HG03469 (cell line): ENCODE data around the gene RPGRIP1.
"Not testable (repeated sequence)": the region's sequence is repeated elsewhere in the genome, so short reads cannot be mapped to it uniquely, and the experiment has no call there.

Experiments
- ATAC-seq: cut with Tn5 transposase; IDR thresholded peaks from one replicate; pipeline ENCODE4 v1.9.1; 2021; ENCODE audit warnings: mild to moderate bottlenecking, moderate library complexity, moderate number of reproducible peaks; ENCODE audit not compliant: unreplicated experiment

RPGRIP1 gene

DNA sequence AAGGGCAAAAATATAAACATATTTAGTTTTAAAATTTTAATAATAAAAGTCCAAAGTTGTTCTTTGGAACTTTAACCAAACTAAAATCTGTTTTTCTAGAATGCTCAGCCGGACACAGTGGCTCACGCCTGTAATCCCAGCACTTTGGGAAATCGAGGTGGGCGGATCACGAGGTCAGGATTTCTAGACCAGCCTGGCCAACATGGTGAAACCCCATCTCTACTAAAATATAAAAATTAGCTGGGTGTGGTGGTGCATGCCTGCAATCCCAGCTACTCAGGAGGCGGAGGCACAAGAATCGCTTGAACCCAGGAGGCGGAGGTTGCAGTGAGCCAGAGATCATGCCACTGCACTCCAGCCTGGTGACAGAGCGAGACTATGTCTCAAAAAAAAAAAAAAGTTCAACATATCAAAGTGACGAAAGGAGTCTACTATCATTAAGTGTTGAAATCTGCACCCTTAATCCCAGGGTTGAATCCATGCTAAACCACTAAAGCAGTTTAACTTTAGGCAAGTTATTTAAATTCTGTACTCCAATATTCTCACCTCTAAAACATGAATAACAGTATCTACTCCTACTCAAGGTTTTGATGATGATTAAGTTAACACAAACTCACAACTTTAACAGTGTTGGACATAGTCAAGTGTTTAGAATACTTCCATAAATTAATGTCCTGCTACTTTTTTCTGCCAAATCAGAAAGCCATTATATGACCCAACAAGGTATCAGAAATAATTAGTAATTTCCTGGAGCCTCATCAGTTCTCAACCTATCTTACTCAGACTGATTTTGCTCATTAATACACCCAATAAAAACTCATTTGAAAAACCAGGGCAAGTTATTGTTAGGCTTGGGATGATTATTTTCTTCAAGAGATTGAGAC lies 21.6 kb upstream of the RPGRIP1 start:
- ATAC-seq: no peak

- ATAC-seq: no peak
Observed at GRCh38 chr14:21258889-21259787, 20.7 kb upstream of the RPGRIP1 start.

DNA sequence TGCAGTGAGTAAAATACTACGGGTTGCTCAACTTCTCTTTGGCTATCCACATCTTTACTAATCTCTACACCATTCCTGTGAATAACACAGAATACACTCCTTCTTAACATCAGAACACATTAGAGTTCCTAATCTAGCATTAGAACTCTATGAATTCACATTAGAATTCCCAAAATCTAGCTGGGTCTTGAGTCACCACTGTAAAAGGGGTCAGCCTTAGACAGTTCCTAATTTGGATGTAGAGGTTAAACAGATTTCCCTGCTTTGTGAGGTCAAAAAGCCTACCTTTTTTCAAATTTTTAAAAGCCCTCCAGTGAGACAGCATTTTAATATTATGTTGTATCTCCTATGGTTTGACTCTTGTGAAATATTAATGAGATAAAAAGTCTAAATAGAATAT lies 18.1 kb upstream of the RPGRIP1 start:
- ATAC-seq: no peak

GRCh38 chr14:21262410-21262809 lies 17.5 kb upstream of the RPGRIP1 start:
- no peak for ATAC-seq

DNA sequence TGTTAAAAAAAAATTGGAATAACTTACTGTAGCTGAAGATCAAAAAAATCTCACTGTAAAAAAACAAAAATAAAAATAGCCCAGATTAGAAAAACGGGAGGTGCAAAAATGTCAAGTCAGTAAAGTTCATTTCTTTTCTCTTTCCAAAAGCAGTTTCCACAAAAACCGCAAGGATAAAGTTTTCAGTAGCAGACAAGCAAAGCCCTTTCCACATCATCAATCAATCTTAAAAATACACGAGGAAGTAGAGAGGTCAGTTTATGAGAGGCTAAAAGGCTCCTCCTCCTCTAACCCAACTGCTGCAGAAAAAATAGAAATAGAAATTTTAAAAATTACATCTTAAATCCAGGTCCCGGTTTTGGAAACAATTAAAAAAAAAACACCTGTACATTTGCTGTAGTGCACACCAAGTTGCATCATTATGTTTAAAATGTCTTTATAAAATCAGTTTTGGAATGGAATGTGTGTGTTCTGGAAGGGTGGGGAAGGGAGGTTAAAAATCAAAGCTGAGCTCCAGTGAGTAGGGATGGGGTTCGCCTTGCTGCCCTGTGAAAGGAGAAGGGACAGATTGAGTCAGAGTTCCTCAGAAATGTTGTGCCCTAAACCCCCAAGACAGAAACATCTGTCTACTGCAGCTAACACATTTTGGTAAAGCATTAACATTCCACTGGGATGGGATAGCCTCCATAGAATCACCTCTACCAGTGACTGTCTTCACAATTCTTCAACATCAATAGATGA lies 16.4 kb upstream of the RPGRIP1 start:
- ATAC-seq: no peak

- peak; percentile 83 for ATAC-seq
Observed at GRCh38 chr14:21264025-21264801, 15.7 kb upstream of the RPGRIP1 start.

GRCh38 chr14:21267431-21267845 lies 12.4 kb upstream of the RPGRIP1 start:
- ATAC-seq: no peak

GRCh38 chr14:21267886-21268616 lies 11.8 kb upstream of the RPGRIP1 start:
- ATAC-seq: no peak

DNA sequence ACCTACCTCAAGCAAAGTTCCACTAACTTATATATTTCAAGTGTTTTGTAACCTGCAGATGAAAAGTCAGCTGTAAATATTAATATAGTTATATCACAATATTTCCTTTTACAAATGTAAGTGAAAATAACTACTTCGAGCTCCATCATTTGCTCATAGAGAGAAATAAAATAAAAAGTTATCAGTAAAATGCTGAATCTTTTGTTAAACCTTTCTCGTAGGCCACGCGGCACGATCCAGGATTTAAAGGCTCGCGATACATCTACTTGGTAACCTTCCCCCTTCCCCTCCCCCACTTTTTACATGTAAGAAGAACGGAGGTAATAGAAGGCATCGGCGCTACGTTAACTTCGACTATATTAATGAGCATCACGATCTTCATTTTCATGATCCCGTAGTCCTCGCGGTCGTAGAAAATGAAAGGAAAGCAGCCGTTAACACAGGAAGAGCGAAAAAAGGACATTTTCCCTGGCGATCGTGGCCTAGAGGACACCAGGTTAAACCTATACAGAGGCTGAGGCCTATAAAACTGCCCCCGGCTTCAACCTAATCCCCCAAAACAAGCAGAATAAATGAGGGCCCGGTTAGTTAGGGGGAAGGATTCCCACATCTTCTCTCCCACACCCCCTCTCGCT lies 11.1 kb upstream of the RPGRIP1 start:
- no peak for ATAC-seq

GRCh38 chr14:21269252-21270046 lies 10.4 kb upstream of the RPGRIP1 start, which contains the start of gene HNRNPC:
Gene HNRNPC (minus strand): TSS chr14:21269442. CDS start chr14:21234193, 35,249 bp downstream.
- peak; percentile 87 for ATAC-seq

DNA sequence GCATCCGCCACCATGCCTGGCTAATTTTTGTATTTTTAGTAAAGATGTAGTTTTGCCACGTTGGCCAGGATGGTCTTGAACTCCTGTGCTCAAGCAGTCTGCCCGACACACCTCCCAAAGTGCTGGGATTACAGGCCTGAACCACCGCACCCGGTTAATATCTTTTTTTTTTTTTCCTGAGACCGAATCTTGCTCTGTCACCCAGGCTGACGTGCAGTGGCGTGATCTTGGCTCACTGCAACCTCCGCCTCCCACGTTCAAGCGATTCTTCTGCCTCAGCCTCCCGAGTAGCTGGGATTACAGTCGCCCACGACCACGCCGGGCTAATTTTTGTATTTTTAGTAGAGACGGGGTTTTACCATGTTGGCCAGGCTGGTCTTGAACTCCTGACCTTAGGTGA lies 7.2 kb upstream of the RPGRIP1 start:
- ATAC-seq: not testable (repeated sequence)

- no peak for ATAC-seq
Observed at GRCh38 chr14:21275261-21275858, 4.5 kb upstream of the RPGRIP1 start.

GRCh38 chr14:21278632-21279031 lies 1.3 kb upstream of the RPGRIP1 start:
- ATAC-seq: no peak

DNA sequence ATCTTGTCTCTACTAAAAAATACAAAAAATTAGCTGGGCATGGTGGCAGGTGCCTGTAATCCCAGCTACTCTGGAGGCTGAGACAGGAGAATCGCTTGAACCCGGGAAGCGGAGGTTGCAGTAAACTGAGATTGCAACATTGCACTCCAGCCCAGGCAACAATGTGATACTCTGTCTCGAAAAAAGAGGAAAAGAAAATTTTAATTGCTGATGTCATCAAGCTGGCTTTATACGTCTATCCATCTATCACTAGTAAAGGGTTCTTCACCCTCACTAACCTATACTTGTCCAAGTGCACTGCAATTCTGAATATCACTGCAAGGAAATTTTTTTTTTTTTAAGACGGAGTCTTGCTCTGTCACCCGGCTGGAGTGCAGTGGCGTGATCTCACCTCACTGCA lies 2.0 kb downstream of the RPGRIP1 start:
- ATAC-seq: not testable (repeated sequence)

DNA sequence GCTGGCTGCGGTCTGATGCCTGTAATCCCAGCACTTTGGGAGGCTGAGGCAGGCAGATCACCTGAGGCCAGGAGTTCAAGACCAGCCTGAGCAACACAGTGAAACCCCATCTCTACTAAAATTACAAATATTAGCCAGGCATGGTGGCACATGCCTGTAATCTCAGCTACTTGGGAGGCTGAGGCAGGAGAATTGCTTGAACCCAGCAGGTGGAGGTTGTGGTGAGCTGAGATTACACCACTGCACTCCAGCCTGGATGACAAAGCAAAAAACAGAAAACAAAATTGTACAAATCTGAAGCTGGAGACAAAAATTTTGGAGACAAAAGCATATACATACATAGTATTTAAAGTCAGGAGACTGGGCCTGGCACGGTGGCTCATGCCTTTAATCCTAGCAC lies 6.6 kb downstream of the RPGRIP1 start:
- not testable (repeated sequence) for ATAC-seq

GRCh38 chr14:21287168-21287567 lies 7.3 kb downstream of the RPGRIP1 start:
- no peak for ATAC-seq

DNA sequence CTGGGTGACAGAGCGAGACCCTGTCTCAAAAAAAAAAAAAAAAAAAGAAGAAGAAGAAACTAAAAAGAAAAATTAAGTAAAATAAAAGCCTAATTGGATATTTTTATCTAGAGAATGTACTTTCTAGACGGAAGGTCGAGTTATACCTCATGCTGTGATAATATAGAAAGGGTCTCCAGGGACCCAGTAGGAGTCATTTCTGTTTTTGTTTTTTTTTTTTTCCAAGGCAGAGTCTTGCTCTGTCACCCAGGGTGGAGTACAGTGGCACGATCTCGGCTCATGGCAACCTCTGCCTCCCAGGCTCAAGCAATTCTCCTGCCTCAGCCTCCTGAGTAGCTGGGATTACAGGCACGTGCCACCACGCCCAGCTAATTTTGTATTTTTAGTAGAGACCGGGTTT lies 14.1 kb downstream of the RPGRIP1 start:
- ATAC-seq: not testable (repeated sequence)

DNA sequence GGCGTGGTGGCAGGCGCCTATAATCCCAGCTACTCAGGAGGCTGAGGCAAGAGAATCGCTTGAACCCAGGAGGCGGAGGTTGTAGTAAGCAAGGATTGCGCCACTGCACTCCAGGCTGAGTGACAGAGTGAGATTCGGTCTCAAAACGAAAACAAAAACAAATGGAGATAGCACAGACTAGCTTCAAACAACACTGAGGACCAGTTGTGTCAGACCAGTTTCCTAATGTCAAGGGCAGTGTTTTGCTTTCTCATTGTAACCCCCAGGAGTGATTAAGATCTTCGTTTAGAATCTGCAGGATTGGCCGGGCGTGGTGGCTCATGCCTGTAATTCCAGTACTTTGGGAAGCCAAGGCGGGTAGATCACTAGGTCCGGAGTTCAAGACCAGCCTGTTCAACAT lies 18.5 kb downstream of the RPGRIP1 start:
- no peak for ATAC-seq
